ENCODE measurements around the gene NFIX. TPM values are rescaled to one million over a fixed set of nuclear protein-coding genes. Genes with fewer than 3 reads are reported as not detected.

Gene NFIX
- total and polyA plus RNA-seq, 4 donors, result 26.0 to 190 (median 89.6) TPM

DNA sequence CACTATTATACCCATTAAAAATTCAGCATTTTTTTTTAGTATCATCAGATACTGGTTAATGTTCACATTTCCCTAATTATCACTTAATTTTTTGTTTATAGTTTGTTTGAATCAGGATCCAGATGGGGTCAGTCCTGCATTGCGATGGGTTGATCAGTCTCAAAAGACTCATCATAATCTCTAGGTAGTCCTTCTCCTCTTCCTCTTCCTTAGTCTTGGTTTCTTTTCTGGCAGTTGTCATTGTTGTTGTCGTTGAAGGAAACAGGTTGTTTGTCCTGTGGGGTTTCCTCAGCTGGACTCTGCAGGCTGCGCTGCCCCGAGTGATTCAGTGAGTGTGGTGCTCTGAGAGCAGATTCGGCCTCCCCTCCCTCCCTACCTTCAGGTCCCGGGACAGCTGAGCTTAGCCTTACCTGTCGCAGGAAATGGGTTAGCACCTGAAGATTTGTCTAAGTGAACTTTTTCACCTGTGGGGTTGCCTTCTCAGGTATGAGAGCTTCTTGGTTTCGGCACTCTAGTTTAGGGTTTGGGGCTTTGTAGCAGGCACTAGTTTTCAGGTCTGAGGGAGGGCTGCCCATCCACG, 34.1 kb downstream of the NFIX start:
- H3K27ac ChIP-seq (ENCODE audit: low read depth in 1 of 2, low read length in 1 of 2), result peak overlapping the region in 1 of 2 donors; percentile 77
- peaks cover 0 to 21% (median 7%) of the 10 kb centered on the region in 4 donors for H3K36me3 ChIP-seq (ENCODE audit: control insufficient read depth in 4 of 4, insufficient read depth in 4 of 4, low read length in 4 of 4)
- H3K4me1 ChIP-seq (ENCODE audit: control insufficient read depth in 5 of 5, insufficient read depth in 5 of 5, low read length in 5 of 5), result peaks cover 24 to 64% (median 36%) of the 10 kb centered on the region in 5 donors
- no peaks in the 10 kb centered on the region for H3K27me3 ChIP-seq (ENCODE audit: control insufficient read depth in 3 of 3, insufficient read depth in 3 of 3, low read length in 2 of 3)
- no peak overlapping the region for H3K9ac ChIP-seq (ENCODE audit: insufficient read depth in 1 of 2, low read length in 2 of 2)
- H3K9me3 ChIP-seq (ENCODE audit: control insufficient read depth in 4 of 4, insufficient read depth in 3 of 4, low read length in 3 of 4), result no peaks in the 10 kb centered on the region
- ATAC-seq (ENCODE audit: insufficient read depth, low FRiP score) (no peak), DNase-seq (no peak)
- H3K4me3 ChIP-seq, result no peak overlapping the region
- WGBS, 2 donors, result 53 to 75% methylated on average over 9 of the region's 9 CpGs
- TF ChIP-seq, protein P1, sequence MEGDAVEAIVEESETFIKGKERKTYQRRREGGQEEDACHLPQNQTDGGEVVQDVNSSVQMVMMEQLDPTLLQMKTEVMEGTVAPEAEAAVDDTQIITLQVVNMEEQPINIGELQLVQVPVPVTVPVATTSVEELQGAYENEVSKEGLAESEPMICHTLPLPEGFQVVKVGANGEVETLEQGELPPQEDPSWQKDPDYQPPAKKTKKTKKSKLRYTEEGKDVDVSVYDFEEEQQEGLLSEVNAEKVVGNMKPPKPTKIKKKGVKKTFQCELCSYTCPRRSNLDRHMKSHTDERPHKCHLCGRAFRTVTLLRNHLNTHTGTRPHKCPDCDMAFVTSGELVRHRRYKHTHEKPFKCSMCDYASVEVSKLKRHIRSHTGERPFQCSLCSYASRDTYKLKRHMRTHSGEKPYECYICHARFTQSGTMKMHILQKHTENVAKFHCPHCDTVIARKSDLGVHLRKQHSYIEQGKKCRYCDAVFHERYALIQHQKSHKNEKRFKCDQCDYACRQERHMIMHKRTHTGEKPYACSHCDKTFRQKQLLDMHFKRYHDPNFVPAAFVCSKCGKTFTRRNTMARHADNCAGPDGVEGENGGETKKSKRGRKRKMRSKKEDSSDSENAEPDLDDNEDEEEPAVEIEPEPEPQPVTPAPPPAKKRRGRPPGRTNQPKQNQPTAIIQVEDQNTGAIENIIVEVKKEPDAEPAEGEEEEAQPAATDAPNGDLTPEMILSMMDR (IDR thresholded peaks at IDR 0.05; ENCODE audit: control extremely low read depth, extremely low read depth), result no peak

DNA sequence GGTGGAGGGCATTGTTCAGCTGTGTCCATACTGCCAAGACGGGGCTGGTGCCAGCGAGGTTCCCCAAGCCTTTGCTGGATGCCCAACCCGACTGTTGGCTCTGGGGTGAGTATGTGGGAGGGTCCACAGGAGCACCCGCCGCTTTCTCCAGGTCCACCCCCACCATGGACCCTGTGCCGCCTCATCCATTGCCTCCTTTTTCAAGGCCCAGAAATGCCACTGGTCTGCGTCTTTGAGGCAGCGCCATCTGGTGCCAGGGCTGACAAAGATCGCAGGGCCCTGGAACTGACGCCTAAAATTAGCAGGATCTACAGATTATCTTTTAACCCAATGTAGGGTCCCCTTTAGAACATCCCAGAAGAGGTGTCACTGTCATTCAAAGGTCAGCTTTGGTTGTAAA, 34.6 kb downstream of the NFIX start:
- peaks cover 0 to 25% (median 7%) of the 10 kb centered on the region in 4 donors for H3K36me3 ChIP-seq (ENCODE audit: control insufficient read depth in 4 of 4, insufficient read depth in 4 of 4, low read length in 4 of 4)
- peak overlapping the region in 1 of 2 donors; percentile 77 for H3K27ac ChIP-seq (ENCODE audit: low read depth in 1 of 2, low read length in 1 of 2)
- WGBS, 2 donors, result 48 to 75% methylated on average over 10 of the region's 10 CpGs
- no peak overlapping the region for H3K9ac ChIP-seq (ENCODE audit: insufficient read depth in 1 of 2, low read length in 2 of 2)
- TF ChIP-seq, protein P1 (IDR thresholded peaks at IDR 0.05; ENCODE audit: control extremely low read depth, extremely low read depth), result no peak
- DNase-seq (no peak), ATAC-seq (ENCODE audit: insufficient read depth, low FRiP score) (no peak)
- no peak overlapping the region for H3K4me3 ChIP-seq
- no peaks in the 10 kb centered on the region for H3K27me3 ChIP-seq (ENCODE audit: control insufficient read depth in 3 of 3, insufficient read depth in 3 of 3, low read length in 2 of 3)
- no peaks in the 10 kb centered on the region for H3K9me3 ChIP-seq (ENCODE audit: control insufficient read depth in 4 of 4, insufficient read depth in 3 of 4, low read length in 3 of 4)
- peaks cover 24 to 59% (median 37%) of the 10 kb centered on the region in 5 donors for H3K4me1 ChIP-seq (ENCODE audit: control insufficient read depth in 5 of 5, insufficient read depth in 5 of 5, low read length in 5 of 5)

- TF ChIP-seq, protein P1 (IDR thresholded peaks at IDR 0.05; ENCODE audit: control extremely low read depth, extremely low read depth), result no peak
- Histone ChIP-seq H3K4me1 (ENCODE audit: control insufficient read depth in 5 of 5, insufficient read depth in 5 of 5, low read length in 5 of 5) (peaks cover 25 to 54% (median 37%) of the 10 kb centered on the region in 5 donors), H3K9me3 (ENCODE audit: control insufficient read depth in 4 of 4, insufficient read depth in 3 of 4, low read length in 3 of 4) (no peaks in the 10 kb centered on the region), H3K36me3 (ENCODE audit: control insufficient read depth in 4 of 4, insufficient read depth in 4 of 4, low read length in 4 of 4) (peaks cover 0 to 23% (median 3%) of the 10 kb centered on the region in 4 donors), H3K4me3 (no peak overlapping the region), H3K27ac (ENCODE audit: low read depth in 1 of 2, low read length in 1 of 2) (peak overlapping the region; percentile 78 to 83), H3K27me3 (ENCODE audit: control insufficient read depth in 3 of 3, insufficient read depth in 3 of 3, low read length in 2 of 3) (no peaks in the 10 kb centered on the region), H3K9ac (ENCODE audit: insufficient read depth in 1 of 2, low read length in 2 of 2) (peak overlapping the region in 1 of 2 donors; percentile 78)
- DNase-seq, result no peak
- WGBS, 2 donors, result 46 to 71% methylated on average over 12 of the region's 12 CpGs
- no peak for ATAC-seq (ENCODE audit: insufficient read depth, low FRiP score)
Observed at GRCh38 chr19:13031917-13032623, 36.8 kb downstream of the NFIX start.
